Hippocampal formation (tissue), 2 donors: ENCODE data around the gene LRRC4C.

Experiments used
- DNase-seq, 2 donors: peaks; one replicate each; lab custom pipeline; 2025; lab: John Stamatoyannopoulos, UW

The LRRC4C gene

DNA sequence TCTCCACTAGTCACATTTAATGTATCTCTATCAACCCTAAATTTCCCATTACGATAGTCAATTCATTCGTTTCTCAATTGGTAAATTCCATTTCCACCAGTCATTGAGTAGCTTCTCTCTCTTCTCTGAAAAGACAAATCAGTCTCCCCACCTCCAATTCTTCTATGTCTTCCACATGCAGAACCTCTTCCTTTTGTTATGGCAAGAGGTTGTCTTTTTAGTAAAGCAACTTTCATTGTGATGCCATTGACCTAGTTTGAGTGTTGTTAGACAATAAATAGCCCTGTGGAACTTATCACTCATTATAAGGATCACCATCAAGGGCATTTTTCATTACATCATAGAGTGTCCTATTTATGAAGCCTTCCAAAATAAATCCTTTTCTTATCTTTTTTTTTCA lies 340.9 kb downstream of the LRRC4C start:
- DNase-seq, result no peak

DNA sequence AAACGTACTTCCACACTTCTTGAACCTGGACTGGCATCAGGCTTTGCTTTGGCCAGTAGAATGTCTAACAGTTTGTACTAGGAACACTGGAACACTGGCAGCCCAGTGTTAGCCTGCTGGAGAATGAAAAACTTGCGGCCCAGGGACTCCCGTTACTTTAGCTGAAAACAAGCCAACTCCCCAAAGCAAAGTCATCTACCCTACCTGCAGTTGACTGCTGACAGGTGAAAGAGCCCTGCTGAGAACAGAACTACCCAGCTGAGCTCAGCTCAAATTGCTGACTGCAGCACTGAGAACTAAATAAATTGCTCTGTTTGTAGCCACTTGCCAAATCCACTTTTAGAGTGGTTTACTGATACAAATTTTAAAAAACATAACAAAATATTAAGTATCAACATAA lies 342.5 kb downstream of the LRRC4C start:
- DNase-seq, result no peak

DNA sequence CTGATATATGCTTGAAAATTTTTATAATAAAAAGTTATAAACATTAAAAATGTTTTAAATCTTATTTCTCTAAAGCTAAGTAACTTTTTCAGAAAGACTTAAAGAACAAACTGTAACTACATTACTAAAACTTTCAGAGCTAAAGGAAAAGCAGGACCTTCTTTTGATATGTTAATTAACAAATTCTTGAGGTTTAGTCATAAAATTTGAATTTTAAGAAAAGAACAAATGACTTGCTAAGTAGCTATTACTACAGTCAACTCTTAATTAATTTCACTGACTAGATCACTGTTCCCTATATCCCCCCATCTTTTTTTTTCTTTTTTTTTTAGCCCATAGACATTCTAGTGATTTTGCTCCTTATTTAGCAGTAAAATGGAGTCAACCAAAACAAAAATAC lies 344.4 kb downstream of the LRRC4C start:
- no peak for DNase-seq

DNA sequence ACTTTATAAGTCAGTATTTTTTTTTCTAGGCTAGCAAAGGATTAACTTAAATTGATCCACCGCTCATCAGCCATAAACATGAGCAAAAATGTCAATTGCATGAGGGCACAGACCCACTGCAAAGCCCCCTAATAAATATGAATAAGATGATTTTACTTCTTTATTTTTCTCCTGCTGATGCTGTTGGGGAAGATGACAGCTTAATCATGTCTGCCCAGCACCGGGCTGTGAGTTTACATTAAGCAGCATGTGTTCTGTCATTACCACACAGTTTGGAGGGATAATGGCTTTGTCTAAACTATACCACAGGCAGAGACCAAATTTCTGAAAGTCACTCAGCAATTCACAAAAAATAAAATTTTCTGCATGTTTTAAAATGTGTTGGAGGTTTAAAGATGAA lies 346.3 kb downstream of the LRRC4C start:
- no peak for DNase-seq

DNA sequence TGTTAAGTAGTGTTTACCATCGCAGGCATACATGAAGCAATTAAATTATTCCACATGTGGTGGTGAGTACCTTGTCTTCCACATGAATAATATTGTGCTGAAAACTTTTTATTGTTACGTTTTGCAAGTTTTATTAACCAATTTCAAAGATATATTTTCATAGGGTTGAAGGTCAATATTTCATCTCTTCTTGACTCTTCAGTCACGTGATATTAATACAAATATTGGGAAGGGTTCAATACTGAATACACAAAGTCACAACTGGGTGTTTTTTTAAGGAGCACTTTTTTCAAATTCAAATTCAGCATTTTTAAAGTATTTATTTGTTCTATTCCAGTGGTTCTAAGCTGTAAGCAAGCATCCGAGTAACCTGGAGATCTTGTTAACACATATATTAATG lies 348.9 kb downstream of the LRRC4C start:
- DNase-seq, result no peak

DNA sequence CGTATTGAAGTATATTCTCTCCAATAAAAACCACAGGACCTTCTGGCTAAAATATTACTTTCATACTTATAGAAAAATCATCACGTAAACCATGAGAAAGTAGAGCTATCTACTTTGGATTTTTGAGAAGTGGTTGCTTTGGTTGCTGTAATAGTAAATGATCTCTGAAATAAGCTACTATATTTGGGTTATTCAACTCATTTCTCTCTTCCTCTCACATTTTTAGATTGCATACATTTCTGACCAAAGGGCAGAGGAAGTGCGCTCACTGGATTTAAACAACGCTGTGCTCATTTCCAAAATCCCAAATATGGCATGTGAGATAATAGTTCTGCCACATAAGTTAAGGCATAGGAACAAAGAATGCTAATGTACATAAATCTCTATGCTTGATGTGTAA lies 357.0 kb downstream of the LRRC4C start:
- DNase-seq, result no peak

DNA sequence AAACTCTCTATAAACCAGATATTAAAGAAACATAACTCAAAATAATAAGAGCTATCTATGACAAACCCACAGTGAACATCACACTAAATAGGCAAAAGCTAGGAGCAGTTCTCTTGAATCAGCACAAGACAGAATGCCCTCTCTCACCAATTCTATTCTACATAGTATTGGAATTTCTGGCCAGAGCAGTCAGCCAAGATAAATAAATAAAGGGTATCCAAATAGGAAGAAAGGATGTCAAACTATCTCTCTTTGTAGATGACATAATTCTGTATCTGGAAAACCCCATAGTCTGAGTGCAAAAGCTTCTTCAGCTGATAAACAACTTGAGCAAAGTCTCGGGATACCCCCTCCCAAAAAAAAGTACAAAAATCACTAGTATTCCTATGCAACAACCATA lies 359.8 kb downstream of the LRRC4C start:
- DNase-seq, result no peak

DNA sequence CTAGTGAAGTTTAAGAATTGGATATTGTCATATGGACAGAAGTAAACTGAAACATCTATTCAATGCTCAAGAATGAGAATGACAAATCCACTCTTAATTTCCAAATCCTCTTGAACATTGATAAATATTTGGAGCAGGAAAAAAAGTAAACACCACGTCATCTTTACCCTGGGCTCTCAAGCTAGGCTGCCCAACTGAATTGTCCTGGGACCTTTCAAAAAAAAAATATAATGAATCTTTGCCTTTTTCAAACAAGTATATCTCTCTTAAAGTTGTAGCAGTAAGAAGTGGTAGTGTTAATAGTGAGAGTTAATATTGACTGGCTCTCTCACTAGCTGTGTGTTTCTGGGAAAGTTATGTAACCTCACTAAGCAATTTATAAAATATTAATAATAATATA lies 374.3 kb downstream of the LRRC4C start:
- no peak for DNase-seq

DNA sequence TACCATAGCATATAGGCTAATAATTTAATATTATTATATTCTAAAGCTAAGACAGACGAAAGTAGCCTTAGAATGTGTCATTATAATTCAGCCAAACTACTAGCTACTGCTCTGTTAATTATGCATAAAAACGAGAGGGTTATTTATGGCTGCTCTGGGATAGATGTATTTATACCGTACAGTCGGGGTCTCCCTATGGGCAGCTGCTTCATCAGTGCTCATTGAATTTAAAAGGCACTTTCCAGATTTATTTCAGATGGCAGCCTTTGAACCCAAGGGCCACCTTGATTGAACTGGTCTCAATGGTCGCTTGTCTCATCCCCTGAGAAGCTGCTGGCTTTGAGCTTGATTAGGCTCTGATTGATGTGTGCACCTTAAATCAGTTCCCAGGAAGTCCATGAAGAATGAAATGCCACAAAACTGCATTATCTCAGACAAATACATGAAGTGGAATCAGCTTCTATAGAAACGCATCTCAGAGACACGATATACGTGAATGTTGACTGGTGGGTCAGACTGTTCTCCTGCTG lies 377.6 kb downstream of the LRRC4C start:
- DNase-seq, result no peak

DNA sequence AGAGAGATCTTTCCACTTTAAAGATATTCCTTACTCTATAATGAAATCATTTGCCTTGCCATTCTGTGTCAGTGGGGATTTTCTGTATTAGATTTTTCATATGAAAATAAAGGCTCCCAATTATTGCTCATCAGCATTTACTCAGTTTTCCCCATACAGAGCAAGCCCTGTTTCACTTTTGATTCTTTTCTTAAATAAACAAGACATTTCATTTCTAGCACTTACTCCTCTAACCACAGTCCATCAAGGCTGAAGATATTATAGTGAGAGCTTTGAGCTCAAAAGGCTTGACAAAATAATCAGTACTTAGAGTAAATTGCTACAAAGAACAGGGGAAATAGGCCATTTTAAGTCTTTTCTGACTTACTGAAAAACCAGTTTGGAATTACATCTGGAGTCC lies 385.1 kb downstream of the LRRC4C start:
- DNase-seq, result no peak

DNA sequence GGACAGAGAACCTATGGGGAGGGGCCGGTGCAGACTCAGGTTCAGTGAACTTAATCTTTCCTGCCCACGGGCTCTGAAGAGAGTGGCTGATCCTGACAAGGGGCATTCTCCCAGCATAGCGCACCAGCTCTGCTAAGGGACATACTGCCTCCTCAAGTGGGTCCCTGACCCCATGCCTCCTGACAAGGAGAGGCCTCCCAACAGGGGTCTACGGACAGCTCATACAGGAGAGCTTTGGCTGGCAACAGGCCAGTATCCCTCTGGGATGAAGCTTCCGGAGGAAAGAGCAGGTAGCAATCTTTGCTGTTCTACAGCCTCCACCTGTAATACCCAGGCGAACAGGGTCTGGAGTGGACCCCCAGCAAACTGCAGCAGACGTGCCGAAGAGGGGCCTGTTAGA lies 394.0 kb downstream of the LRRC4C start:
- DNase-seq, result no peak

DNA sequence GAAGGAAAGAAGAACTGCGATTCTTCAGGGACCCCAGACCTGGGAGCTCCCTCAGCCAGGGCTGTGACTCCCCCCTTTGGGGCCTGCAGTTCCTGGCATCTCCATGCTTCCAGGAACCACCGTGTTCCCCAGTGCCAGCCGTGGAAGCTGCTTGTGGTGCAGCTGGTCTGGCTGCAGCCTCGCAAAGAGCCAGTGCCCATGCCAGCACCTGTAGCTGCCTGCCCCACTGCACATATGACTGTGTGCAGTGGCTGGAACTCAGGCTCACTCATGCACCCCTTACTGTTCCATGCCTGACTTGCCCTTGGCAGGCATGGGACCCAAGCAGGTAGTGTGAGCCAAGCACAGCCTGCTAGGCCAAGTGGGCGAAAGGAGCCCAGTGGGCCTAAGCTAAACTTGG lies 401.3 kb downstream of the LRRC4C start:
- no peak for DNase-seq

DNA sequence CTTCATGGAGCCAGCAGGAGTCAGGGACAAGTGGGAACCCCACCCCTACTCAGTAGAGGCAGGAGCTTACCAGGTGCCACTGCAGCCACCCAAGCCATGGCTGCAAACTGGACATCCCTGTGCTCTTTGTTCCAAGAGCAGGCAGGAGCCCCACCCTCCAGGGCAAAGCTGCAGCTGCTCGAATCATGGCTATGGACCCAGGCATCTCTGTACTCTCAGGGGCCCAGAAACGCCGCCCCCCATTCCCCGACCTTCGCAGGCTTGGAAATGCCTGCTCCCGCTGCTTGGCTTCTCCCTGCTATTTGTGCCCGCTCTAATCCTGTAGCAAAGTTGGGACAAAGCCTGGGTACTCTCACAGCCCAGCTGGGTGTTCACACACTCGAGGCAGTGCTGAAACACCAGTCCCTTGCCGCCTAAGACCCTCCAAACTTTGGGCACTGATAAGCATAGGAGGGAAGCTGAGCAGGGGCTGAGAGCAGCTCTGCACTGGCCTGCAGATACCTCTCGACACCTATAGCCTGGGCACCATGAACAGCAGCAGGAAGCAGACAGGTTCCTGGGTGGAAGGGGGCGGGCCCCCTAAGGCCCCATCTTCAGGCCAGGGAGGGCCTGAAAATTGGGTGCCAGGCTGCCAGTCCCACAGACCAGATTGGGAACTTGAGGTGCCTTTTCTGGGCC lies 402.4 kb downstream of the LRRC4C start:
- DNase-seq, result no peak

DNA sequence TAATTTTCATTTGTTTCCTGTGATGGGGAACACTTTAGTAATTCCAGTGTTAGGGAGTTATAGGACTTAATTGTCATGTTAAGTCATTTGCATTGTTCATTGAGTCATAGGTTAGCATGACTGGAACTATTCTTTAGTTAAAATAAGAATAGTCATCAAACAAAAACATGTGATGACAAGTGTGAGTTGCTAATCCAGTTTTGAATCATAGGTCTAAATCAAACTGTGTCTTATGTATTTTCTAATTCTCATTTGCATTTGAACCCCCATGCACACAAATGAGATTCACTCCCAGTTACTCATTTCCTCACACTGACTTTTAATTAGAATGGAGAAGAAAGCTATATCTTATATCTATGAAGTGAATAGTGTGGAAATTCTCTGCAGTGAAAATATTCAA lies 405.6 kb downstream of the LRRC4C start:
- DNase-seq, result no peak

DNA sequence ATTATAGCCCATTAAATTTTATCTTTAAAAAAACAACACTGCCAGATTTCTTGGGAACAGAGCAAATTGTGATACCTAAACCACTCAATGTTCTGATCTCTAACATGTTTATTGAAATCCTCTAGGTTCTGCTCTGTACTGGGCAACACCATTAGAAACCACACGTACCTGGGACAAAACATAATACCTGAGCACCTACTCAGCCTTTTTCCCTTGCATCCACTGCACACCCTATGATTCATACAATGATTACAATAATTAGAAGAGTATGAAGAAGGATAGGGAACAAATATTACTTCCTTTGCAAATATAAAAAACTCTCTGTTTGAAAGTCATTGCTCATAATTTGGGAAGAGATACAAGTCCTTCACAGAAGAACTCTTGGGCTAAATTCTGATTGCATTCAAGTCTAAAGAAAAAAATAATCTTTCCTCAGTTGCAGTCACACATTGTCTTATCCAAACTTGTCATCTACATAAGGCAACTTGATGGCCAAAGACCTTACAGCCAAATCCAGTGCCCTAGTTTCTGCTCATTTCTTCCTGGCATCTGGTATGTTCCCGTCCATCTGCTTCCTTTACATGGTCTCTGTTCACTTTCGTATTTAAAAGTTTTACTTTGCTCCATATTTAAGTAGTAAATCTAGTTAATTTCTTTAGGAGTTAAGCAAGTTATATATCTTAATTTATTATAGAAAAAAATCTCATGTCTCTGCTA lies 407.4 kb downstream of the LRRC4C start:
- DNase-seq, result no peak

DNA sequence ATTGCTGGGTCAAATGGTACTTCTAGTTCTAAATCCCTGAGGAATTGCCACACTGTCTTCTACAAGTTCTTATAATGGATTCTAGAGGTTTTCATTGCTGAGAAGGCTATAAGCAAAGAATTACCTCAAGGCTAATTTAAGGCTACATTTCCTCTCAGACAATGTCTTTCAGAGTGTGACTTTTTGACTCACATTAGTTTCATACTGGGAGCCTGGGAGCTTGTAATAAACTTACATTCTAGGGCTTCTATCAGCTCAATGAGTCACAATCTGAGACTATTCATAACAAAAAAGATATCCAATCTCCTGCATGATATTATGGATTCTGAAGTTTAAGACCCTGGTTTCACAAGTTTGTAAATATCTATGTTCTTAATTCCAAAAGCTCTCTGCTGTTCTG lies 408.7 kb downstream of the LRRC4C start:
- no peak for DNase-seq

DNA sequence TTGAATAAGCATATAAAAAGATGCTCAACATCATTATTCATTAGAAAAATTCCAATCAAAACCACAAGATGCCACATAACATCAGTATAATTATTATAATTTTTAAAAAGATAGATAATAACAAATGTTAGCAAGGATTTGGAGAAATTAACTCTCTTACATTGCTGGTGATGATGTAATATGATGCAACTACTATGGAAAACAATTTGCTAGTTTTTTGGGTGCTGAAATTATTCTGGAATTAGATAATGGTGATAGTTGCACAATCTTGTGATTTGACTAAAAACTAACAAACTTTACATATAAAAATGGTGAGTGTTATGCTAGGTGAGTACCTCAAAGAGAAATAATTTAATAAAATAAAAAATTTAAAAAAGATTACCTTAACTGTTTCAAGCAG lies 412.2 kb downstream of the LRRC4C start:
- DNase-seq, result no peak

DNA sequence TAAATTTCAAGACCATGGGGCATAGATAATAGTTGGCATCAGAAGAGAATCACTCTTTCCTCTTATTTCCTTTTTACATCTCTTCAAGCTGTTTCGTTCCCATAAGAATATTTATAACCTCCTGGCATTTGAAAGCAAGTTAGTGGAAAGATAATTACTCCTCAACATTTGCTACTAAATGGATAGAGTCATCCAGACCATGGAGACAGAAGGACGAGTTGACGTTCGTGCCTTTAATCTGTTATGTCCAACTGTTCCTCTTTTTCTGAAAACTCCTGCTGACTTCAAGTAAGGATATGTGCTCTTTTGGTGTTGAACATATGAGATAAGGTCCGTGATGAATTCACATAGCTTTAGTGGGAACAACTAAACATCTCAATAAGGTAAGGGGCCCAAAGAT lies 414.2 kb downstream of the LRRC4C start:
- DNase-seq, result no peak

DNA sequence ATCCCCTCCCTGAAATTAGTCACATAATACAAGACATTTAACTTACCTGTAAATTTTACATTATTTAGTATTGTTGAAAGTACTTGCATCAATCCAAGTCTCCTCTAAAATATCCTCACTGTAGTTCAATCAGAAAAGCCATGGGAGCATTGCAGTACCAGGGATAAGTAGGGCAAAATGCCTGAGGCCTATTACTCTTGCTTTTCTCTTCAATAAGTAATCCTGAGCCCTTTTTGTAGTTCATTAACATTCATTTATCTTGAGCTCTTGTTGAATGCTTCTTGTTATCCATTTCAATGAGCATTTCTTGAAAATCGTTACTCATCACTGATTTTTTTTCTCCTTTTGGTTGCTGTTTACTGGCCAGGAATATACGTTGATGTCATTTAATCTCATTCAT lies 414.7 kb downstream of the LRRC4C start:
- no peak for DNase-seq

DNA sequence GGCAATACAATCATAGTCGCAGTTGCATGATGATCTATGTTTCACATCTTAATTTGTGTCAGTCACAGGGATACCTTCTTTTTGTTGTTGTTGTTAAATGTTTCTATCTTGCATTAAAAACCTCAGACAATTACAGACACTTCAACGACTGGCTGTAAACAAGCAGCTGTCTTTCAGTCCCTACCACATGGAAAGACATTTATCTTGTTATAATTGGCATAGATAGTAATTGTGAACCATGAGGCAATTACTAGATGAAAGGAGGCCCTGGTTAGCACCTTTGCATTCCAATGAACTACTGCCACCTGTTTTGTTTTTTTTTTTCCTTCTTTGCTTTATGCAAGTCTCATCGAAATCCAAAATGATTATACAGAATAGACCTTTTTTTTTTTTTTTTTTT lies 416.8 kb downstream of the LRRC4C start:
- DNase-seq, result no peak

DNA sequence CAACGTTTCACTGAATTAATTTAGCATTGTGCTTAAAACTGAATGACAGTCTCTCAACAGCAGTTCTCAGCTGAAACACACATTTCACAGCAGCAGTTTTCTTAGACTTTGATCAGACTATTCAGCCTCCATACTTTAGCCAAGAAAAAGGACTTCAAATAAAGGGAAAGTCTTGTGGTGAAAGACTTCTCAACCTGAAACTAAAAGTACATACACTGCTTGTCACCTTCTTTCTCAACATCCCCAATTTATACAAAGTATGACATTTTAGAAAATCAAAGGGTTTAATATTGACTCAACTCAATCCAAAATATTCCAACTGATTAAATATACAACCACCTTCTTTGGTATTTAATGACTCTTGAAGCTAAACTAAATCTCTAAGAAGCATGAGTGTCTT lies 419.0 kb downstream of the LRRC4C start:
- no peak for DNase-seq

DNA sequence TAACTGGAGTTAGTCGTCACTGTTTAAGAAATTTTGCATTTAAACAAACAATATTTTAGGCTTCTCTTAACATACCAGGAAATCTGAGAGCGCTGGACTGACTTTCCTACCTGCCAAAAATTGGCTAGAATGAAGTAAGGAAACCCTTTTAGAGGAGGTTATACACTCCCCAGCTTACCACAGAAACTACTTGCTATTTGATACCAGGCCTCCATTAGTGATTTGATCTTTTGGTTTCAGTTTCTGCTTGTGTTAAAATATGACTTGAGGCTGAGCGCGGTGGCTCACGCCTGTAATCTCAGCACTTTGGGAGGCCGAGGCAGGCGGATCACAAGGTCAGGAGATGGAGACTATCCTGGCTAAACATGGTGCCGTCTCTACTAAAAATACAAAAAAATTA lies 419.9 kb downstream of the LRRC4C start:
- no peak for DNase-seq

DNA sequence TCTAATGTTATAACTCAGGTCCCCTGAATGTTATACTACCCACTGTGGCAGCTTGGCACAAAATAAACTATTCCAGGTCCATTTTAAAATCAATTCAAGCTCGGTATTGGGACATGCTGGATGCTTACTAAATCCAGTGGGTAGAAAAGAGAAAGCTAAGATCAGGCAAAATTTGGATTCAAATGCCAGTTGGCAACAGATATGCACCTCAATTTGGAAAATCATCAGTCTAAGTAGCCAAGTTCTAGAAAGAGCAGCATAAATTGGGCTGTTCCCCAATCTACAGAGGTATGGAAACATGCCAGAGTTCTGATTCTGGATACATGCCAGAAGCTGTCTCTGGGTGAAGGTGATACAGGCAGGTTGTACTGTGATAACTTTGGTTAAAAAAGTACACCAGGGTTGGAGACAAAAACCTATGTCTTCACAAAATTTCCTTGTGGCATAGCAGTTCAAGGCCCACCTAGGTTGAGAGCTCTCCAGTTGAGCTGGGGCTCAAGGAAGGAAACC lies 427.8 kb downstream of the LRRC4C start:
- no peak for DNase-seq

DNA sequence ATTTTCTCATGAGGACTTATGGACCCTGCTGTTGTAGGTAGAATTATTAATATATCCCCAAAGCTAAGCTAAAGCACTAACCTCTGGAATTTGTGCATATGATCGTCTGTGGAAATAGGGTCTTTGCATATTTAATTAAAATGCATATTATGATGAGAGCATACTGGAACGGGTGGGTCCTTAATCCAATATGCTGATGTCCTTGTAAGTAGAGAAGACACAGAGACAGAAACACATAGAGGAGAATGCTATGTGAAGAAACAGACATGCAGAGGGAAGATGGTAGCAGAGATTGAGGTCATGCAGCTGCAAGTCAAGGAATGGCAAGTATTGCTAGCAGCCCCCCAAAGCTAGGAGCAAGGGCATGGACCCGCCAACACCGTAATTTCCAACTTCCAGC lies 439.2 kb downstream of the LRRC4C start:
- DNase-seq, result no peak
